Smooth muscle cell of the brain vasculature (primary cell): Measurements from ENCODE around the gene PCARE.
"Not testable (repeated sequence)": the region's sequence is repeated elsewhere in the genome, so short reads cannot be mapped to it uniquely, and the experiment has no call there.

ENCODE experiments used
- DNase-seq: peaks from one replicate; pipeline ENCODE4 v3.0.0-alpha.2; 2012; ENCODE audit warnings: low read depth, low spot score

PCARE gene

DNA sequence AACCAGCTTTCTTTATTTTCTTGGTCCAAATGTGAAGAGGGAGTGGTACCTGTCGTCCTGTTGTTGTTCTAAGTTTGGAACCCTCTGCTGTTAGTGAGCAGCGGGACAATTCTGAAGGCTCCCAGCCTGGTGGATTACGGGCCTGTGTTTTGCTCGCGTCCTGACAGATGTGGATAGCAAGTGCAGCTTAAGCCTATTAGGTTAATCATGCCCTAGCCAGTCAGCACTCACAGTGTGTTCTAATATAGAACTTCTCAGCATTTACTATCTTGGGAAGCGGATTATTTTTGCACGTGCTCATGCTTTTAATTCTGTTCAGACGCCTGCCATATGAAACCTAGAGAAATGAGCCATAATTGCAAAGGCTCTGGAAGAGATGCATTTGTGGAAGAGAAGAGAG is at the start of gene PCARE:
Gene PCARE, minus strand, starts transcription at position 113 of the 400 bp plus-strand sequence. CDS start 262 bp downstream, outside the sequence.
- no peak for DNase-seq

DNA sequence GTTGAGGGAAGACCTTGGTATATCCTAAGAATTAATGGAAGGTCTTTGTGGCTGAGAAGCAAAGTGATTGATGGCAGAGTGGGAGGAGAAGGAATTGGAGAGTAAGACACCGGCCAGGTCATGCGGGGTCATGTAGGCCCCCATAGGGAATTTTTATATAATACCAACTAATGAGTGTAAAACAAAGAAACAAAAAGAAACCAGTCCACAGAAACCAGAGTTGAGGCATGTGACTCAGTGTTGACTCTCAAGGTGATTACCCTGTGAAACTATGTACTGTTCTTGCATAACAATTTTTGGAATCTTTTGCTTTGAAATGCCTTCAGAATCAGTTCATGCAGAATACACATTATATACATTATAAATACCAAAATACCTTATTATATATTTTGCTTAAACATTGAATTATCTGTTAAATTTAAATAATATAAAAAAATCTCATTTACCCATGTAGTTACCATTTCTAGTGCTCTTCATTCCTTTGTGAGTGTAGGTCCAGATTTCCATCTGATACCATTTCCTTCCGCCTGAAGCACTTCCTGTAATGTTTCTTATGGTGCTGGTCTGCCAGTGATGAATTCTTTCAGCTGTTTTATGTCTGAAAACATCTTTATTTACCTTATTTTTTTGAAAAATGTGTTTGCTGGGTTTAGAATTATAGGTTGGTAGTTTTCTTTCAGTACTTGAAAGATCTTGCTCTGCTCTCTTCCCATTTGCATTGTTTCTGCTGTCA is 49.5 kb upstream of the PCARE start:
- no peak for DNase-seq

DNA sequence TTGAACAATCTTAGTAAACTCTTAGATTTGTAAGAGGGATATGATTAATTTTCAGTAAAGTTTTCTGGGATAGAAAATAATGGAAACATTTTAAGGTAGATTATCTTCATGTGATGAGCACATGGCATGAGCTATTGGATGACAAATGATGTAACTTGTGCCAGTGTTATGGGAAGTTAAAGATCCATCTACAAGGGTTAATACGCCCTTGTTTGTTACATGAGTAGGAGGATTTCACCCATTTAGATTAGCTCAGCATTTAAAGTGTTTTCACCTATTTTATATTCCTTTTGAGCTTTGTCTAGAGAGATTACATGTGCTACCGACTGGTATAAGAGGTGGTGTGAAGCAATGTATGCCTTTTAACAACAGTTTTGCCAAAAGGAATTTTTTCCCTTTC is 46.5 kb upstream of the PCARE start:
- no peak for DNase-seq

DNA sequence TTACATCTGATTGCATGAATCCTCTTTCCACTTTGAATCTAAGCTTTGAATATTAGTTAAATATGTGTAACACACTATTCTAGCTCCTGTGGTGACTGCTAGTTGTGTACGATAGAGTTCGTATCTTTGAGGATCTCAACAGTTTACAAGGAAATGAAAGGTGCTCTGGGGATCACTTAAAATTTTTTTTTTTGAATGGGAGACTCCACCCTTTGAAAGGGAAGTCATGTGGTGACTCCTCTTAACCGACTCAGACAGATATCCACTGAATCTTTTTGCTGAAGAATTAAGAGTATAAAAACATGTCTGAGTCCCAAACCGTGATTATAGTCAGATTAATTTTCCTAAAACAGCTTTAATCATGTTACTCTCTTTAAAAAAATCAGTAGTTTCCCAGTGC is 44.9 kb upstream of the PCARE start:
- no peak for DNase-seq

DNA sequence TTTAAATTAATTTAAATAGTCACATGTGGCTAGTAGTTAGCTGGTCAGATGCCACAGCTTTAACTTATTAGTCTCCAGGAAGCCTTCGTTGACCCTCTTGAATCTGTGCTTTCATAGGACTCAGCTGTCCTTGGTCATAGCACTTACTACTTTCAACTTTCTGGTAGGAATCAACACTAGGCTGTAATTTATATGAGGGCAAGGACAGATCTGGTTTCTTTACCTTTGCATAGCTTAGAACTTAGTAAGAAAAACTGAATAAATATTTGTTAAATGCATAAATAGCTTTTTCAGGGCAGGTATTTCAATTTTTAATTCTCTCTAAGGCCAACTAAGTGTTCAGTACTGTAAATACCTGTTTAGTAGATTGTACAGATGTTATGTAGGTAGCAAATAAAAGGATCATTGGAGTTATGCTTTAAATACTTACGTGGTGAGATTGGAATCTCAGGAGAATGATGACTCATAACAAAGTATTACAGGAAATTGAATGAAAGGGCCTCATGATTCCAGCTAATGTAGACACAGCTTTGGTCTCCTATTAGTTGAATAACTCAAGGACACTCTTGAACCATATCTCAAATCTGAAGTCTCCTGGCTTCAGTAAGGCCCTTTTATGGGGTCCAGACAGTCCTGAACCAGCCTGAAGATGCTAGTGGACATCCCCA is 43.4 kb upstream of the PCARE start:
- DNase-seq = no peak

DNA sequence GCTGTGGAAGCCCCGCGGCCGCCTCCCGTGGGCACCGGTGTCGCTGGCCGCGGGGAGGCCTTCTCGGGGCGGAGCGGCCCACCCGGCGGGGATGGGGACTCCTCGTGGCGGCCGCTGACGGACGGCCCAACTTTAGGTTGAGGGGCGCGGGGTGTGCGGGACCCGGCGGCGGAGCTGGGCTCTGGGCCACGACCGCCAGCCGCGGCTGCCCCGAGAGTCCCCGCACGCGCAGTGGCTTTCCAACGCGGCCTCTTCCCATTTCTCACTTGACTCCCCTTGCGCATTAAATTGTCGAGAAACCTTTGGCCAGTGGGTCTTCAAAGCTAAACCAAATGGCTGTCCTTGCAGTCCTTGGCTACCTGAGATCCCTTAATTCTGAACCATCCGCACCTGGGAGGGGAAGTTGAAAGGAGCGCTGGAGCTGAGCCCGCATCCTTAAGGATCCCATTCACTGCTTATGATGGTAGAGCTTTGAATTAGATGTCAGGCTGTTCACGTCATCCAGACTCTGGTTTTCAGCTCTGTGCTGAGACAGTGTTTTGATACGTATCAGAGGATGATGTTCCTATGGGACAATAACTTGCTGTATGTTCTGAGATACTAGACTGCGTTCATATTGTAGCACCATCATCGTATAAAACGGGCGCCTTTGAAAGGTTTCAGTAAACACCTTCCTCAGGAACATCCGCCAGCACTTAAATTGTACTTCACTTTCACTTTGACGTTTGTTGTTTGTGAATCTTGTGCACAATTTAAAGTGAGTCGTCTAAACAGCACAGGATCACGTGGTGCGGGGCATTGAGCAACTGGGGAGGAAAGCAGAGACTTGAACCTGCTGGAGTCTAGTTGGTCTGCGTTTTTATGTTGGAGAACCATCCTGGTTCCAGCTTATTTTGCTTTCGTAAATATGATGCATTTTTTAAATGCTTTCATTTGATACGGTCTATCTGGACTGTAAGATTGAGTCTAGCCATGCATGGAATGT is 41.8 kb upstream of the PCARE start:
- DNase-seq = no peak

DNA sequence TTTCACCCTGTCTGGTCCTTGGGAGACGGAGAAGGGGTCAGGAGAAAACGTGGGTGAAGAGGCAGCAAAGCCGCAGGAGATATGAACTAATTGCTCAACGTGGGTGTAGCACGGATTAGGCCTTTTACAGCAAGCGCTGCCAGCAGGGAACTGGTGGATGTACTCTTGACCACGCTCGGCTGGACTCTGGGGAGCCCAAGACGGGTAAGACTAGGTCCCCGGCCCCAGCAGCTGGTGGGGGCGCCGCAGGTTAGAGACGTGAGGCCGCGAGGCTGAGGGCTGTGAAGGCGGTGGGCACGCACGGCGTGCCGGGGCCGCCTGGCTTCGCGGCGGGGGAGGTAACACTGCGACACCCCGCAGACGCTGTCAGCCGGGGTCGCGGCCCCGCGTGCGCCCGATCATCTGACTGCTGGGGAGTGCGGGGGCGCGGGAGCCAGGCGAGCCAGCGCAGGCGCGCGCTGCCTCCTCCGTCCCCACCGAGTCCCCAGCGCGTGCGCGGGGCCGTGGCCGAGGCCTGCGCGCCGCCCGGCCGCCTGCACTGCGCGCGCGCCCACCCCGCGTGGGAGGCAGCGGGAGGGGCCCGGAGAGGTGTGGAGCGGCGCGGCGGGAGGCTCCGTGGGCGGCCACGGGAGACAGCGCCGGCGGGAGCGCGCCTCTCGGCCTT is 40.8 kb upstream of the PCARE start, which contains the start of gene CLIP4:
Gene CLIP4, plus strand, starts transcription at position 470 of the 664 bp plus-strand sequence. CDS start 5,974 bp downstream, outside the sequence.
- DNase-seq = no peak

DNA sequence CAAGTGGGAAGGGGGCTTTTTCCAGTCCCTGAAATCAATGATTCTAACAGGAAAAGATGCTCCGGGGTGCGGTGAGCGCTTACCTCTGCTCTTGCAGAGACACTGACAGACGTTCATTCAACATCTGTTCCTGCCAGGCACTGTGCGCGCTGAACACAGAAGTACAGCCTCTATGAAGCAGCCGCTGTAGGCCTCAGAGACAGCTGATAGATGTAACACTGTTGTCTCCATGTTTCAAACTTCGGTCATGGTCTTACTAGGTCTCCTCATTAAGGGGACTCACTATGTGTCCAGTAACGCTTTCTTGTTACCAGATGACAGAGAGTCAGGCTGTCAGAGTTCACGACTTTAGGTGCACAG is 40.2 kb upstream of the PCARE start:
- DNase-seq = no peak

DNA sequence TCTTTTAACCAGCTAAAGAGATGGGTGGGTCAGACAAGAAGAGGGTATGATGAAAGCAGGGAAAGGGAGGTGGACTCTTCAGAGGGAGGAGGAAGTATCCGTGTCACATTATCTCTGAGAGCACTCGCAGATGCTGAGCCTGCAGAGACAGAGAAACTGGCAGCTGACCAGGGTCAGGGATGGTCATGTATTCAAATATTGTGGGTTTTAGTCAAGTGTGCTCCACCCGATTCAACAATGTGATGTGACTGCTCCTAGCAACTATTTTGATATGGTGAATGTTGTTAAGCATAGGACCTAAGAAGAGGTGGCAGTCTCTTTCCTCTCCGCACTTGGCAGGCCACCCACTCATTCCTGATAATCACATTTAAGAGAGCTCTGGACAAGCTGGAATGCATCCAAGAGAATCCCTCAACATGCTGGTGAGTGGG is 39.6 kb upstream of the PCARE start:
- DNase-seq = no peak

DNA sequence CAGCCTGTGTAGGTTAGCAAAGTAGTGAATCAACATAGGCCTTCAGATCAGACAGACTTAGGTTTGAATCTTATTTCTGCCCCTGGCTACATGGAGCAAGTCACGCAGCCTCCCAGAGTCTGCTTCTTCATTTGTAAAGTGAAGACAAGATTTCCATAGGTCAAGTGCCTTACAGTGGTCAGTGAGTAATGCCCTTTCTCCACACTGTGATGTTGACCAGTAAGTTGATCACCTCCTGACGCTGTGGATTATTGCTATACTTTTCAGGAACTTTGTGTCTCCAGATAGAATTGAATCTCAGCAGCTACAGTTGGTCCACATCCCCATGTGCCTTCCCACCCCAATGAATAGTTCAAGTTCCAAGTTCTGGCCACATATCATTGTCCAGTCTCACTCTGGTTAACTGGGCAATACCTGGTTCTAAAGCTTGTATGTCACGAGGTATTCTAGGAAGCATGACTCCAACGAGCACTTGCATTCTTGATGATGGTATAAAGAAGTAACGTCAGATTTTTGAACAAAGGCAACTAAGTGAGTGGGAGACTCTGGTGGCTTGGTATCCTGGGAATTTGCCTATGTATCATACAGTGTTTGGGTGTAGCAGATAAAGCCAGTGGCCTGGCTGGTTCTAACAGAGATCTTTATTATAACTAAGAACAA is 38.8 kb upstream of the PCARE start:
- DNase-seq = no peak

DNA sequence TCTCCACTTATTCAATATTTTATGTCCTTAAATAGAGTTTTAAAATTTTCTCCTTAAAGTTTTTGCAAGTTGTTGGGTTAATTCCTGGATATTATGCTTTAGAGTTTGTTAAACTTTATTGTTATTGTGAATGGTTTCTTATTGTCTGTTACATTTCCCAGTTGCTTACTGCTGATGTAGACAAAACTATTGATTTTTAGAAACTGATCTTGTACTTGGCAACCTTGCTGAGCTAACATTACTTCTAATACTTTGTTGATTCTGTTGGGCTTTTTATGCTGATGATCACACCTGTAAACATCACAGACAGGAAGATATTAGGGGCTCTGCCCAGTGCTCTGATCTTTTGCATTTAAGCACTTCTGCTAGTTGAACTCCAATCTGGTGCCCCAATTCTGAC is 38.1 kb upstream of the PCARE start:
- no peak for DNase-seq

DNA sequence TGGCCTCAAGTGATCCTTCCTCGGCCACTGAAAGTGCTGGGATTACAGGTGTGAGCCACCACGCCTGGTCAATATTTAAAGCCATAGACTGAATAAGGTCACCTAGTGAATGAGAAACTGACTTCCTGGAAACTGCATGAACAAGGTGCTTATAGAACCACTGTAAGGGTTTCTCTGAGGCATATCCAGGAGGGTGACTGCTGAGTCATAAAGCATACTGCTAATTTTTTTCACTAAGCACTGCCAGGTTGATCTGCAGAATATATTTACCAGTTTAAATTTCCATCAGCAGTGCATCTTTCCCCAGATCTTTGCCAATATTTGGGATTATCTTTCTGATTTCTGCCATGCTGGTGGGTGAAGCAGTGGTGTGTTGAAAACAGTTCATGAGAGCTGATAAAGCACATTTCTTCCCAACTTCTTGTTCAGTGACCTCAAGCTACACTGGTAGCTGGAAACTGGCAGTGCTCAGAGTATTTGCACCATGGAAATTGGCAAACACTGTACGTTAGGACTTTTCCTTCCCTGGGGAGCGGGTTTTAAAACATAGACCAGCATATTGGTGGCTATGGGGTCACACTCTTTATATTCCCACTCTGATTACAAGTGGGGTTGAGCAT is 36.7 kb upstream of the PCARE start:
- no peak for DNase-seq

DNA sequence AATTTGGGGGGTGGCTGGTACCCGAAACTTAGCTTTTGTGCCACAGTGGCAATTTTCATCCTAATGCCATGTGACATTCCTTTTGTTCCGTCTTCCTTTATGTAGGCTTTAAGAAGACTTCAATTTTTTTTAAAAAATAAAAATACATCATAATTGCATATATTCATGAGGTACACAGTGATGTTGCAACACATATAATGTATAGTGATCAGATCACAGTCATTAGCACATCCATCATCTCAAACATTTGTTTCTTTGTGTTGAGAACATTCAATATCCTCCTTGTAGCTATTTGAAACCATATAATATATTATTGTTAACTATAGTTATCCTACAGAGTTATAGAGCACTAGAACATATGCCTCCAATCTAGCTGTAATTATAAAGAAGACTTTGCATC is 34.9 kb upstream of the PCARE start:
- DNase-seq = no peak

DNA sequence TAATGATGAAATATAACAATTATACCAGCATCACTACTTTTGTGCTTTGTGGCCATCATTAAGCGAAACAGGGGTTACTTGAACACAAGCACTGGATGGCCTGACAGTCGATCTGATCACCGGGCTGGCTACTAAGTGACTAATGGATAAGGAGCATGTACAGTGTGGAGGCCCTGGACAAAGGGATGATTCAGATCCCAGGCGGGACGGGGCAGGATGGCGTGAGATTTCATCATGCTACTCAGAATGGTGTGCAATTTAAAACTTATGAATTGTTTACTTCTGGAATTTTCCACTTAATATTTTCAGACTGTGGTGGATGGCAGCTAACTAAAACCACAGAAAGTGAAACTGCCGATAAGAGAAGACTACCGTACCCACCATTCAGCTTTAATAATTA is 33.9 kb upstream of the PCARE start:
- DNase-seq = no peak

DNA sequence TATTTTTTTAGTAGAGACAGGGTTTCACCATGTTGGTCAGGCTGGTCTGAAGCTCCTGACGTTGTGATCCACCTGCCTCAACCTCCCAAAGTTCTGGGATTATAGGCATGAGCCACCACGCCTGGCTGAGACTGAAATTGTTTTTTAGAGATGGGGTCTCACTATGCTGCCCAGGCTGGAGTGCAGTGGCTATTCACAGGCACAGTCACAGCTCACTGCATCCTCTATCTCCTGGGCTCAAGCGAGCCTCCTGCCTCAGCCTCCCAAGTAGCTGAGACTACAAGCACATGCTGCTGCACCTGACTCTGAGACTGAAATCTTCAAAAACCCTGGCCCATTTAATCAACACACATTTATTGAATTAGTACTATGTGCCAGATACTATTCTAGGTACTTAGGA is 33.2 kb upstream of the PCARE start:
- DNase-seq = not testable (repeated sequence)

DNA sequence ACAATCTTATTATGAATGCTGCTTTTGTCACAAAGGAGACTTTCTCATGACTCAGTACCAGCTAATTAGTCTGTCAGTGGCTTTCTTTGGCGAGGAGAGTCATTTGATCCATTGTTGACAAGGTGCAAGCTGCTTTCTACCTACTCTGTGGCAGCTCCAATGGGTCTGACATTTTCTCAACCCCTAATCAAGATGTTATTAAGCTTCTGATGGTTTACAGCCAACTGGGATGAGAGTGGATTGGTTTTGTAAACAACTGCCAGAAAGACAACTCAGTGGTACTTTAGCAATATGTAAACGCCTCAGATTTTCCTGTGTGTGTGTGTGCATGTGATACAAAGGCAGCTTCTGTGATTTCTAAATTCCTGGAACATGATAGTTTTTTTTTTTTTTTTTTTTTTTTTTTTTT is 32.7 kb upstream of the PCARE start:
- DNase-seq = no peak

DNA sequence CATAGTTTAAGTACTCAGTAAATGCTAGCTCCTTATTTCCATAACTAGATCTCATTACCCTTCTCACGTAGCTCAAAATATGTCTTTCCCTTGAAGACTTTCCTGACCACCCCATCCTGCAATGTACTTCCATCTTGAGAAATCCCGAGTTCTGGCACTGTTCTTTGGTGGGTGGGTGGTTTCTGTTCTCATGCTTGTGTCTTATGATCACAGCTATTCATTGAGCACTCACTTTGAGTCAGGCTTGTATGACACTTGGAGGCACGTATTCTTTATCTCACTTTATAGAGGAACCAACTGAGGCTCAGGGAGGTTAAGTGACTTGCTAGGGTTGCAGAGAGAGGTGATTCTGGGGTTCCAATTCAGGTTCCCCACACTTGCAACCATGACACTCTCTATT is 31.9 kb upstream of the PCARE start:
- DNase-seq = no peak

DNA sequence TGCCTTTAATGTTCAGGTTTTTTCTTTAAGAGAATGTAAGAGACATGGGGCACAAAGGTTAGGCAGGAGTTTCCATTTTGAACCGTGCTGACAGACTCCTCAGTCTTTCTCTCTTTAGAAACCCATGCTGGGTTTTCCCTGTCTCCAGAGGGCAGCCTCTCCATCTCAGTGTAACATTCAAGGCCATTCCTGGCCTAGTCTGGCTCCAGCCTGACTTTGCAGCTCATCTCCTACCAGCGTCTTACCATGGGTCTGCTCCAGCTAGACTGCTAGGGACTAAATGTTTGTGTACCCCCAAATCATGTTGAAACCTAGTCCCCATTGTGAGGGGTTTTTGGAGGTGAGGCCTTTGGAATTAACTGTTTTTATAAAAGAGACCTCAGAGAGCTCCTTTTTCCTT is 31.1 kb upstream of the PCARE start:
- DNase-seq = no peak

DNA sequence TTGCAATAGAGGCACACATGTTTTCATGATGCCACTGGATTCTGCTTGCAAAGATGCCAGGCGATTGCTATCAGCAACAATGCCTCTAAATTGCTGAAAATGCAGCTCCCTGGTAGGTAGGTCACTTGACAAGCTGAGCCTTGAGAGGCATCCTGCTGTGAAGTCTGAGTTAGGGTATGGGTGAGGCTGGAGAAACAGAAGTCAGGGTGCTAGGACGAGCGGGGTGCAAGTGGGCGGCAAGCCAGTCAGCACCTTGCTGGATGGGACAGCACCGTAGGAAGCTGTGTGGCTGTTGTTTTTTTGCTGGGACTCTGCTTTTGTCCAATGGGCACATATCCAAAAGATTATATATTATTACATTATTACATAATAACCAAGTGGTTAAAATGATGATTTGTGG is 30.4 kb upstream of the PCARE start:
- DNase-seq = no peak

DNA sequence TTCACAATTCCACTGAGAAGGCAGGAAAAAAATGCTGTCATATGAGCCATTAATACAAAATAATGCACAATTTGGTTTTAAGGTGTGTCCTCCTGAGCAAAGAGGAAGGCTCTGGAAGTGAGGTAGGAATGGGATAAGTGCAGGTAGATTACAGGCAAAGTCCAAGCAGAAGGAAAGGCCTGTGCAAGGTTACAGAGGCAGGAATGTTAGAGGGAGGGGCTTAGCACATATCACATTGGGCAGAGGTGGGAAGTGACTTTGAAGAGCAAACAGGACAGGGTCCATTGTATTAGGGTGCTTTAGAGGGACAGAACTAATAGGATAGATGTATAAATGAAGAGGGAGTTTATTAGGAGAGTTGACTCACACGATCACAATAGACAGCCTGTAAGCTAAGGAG is 26.2 kb upstream of the PCARE start:
- no peak for DNase-seq

DNA sequence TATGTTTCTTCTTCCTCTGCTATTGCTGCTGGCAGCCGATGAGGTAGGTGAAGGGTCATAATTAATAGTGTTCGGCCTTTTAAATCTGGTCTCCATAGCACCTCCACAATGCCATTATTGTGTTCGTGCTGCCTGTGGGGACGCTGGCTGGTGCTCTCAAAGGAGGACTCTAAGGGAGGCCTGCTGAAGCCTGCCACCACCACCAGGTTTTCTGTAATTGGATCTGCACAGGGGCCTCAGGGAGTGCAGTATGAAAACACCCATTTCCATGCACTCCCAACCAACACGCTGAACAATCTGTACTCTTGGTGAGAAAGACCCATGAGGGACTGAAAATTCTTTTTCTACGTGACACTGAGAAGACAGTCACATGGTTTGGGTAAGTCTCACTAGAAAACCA is 23.2 kb upstream of the PCARE start:
- DNase-seq = no peak
